Gastroesophageal sphincter (tissue), 3 donors: ENCODE measurements around the gene STRAP.

ENCODE experiments used
- POLR2A ChIP-seq, 2 donors: fragments of 450-650 bp; IDR thresholded peaks; one replicate each; pipeline ENCODE4 v1.6.1; 2017; ENCODE audit warnings: antibody characterized with exemption in 2 of 2, mild to moderate bottlenecking in 2 of 2, moderate library complexity in 1 of 2
- POLR2AphosphoS5 ChIP-seq: sonication (generic); formaldehyde crosslinking; IDR thresholded peaks from one replicate; pipeline ENCODE4 v1.6.1; 2017; ENCODE audit warnings: antibody characterized with exemption
- TF ChIP-seq, protein P1 (sequence below), 4 experiments: fragments of 200-600 bp in 2 of 4; fragments of 450-650 bp in 2 of 4; sonication (generic) in 1 of 4; IDR thresholded peaks; one replicate each; pipeline ENCODE4 v1.5.1; 2017 to 2019; ENCODE audit warnings: antibody characterized with exemption in 4 of 4, mild to moderate bottlenecking in 2 of 4, moderate library complexity in 2 of 4

GRCh38 chr12:15897433-15897832, 15.2 kb downstream of the STRAP start:
- TF ChIP-seq, protein P1, sequence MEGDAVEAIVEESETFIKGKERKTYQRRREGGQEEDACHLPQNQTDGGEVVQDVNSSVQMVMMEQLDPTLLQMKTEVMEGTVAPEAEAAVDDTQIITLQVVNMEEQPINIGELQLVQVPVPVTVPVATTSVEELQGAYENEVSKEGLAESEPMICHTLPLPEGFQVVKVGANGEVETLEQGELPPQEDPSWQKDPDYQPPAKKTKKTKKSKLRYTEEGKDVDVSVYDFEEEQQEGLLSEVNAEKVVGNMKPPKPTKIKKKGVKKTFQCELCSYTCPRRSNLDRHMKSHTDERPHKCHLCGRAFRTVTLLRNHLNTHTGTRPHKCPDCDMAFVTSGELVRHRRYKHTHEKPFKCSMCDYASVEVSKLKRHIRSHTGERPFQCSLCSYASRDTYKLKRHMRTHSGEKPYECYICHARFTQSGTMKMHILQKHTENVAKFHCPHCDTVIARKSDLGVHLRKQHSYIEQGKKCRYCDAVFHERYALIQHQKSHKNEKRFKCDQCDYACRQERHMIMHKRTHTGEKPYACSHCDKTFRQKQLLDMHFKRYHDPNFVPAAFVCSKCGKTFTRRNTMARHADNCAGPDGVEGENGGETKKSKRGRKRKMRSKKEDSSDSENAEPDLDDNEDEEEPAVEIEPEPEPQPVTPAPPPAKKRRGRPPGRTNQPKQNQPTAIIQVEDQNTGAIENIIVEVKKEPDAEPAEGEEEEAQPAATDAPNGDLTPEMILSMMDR (IDR thresholded peaks at IDR 0.05): no peak
- TF ChIP-seq POLR2AphosphoS5: no peak
- no peak for TF ChIP-seq POLR2A (IDR thresholded peaks at IDR 0.05)
